ENCODE data around the gene ADM2.

ADM2 gene

GRCh38 chr22:50439314-50439870, 42.0 kb upstream of the ADM2 start:
- TF ChIP-seq ELF4 (IDR thresholded peaks at IDR 0.05) (no peak), CTBP1 (IDR thresholded peaks at IDR 0.05; ENCODE audit: borderline replicate concordance) (no peak), FOXK2 (IDR thresholded peaks at IDR 0.05) (no peak), LEF1 (IDR thresholded peaks at IDR 0.05; ENCODE audit: borderline replicate concordance) (no peak), HDGF (IDR thresholded peaks at IDR 0.05; ENCODE audit: borderline replicate concordance) (no peak), BHLHE40 (IDR thresholded peaks at IDR 0.05; ENCODE audit: borderline replicate concordance) (no peak), SUZ12 (IDR thresholded peaks at IDR 0.05) (no peak)
- POLR2A ChIA-PET = interaction anchor here (2.3 kb wide), 1 partner anchor 68 kb away, joined by 4 read pairs; the partner anchor contains the start of gene LMF2
- no peak for DNase-seq (ENCODE audit: extremely low spot score)
- CTCF ChIA-PET = no interaction called here

- ChIA-PET POLR2A (interaction anchor here (2.3 kb wide), 1 partner anchor 68 kb away, joined by 4 read pairs; the partner anchor contains the start of gene LMF2), CTCF (no interaction called here)
- no peak for DNase-seq (ENCODE audit: extremely low spot score)
- no peak for TF ChIP-seq PKNOX1 (IDR thresholded peaks at IDR 0.05)
These were observed 41.4 kb upstream of the ADM2 start for GRCh38 chr22:50439871-50440331.

GRCh38 chr22:50440544-50441249, 40.6 kb upstream of the ADM2 start:
- ChIA-PET CTCF (no interaction called here), POLR2A (interaction anchor here (2.3 kb wide), 1 partner anchor 67 kb away, joined by 4 read pairs; the partner anchor contains the start of gene LMF2)
- DNase-seq (ENCODE audit: extremely low spot score) = no peak
- no peak for TF ChIP-seq HDGF (IDR thresholded peaks at IDR 0.05; ENCODE audit: borderline replicate concordance)
- no peak for TF ChIP-seq SP1 (IDR thresholded peaks at IDR 0.05)
- TF ChIP-seq SUZ12 (IDR thresholded peaks at IDR 0.05) = no peak
- no peak for TF ChIP-seq ARNT (IDR thresholded peaks at IDR 0.05)
- TF ChIP-seq TARDBP (IDR thresholded peaks at IDR 0.05) = no peak
- TF ChIP-seq LEF1 (IDR thresholded peaks at IDR 0.05; ENCODE audit: borderline replicate concordance) = no peak
- no peak for TF ChIP-seq FOXA1 (IDR thresholded peaks at IDR 0.05)
- TF ChIP-seq BHLHE40 (IDR thresholded peaks at IDR 0.05; ENCODE audit: borderline replicate concordance) = no peak
- TF ChIP-seq CTBP1 (IDR thresholded peaks at IDR 0.05; ENCODE audit: borderline replicate concordance) = no peak
- TF ChIP-seq FOXK2 (IDR thresholded peaks at IDR 0.05) = no peak
- no peak for TF ChIP-seq L3MBTL2 (conservative IDR thresholded peaks at IDR 0.05)
- no peak for TF ChIP-seq ZNF384 (IDR thresholded peaks at IDR 0.05)
- no peak for TF ChIP-seq PKNOX1 (IDR thresholded peaks at IDR 0.05)

GRCh38 chr22:50441428-50441993, 39.8 kb upstream of the ADM2 start:
- POLR2A ChIA-PET = no interaction called here
- no peak for DNase-seq (ENCODE audit: extremely low spot score)
- TF ChIP-seq FOXA1 (IDR thresholded peaks at IDR 0.05) = no peak
- CTCF ChIA-PET = interaction anchor here (1.0 kb wide), 1 partner anchor 57 kb away, joined by 3 read pairs; no protein-coding TSS in a partner anchor

GRCh38 chr22:50443197-50443596, 38.1 kb upstream of the ADM2 start:
- DNase-seq (ENCODE audit: extremely low spot score) = no peak
- ChIA-PET CTCF (no interaction called here), POLR2A (no interaction called here)
- TF ChIP-seq CTBP1 (IDR thresholded peaks at IDR 0.05; ENCODE audit: borderline replicate concordance) = no peak
- TF ChIP-seq ARNT (IDR thresholded peaks at IDR 0.05) = no peak
- no peak for TF ChIP-seq FOXM1 (IDR thresholded peaks at IDR 0.05; ENCODE audit: borderline replicate concordance)
- TF ChIP-seq ZNF384 (IDR thresholded peaks at IDR 0.05) = no peak
- TF ChIP-seq ELF4 (IDR thresholded peaks at IDR 0.05) = no peak
- TF ChIP-seq FOXK2 (IDR thresholded peaks at IDR 0.05) = no peak
- no peak for TF ChIP-seq LEF1 (IDR thresholded peaks at IDR 0.05; ENCODE audit: borderline replicate concordance)
- TF ChIP-seq TARDBP (IDR thresholded peaks at IDR 0.05) = no peak
- no peak for TF ChIP-seq NFRKB (IDR thresholded peaks at IDR 0.05)
- no peak for TF ChIP-seq PKNOX1 (IDR thresholded peaks at IDR 0.05)
- TF ChIP-seq SUZ12 (IDR thresholded peaks at IDR 0.05) = no peak

- CTCF ChIA-PET = no interaction called here
- DNase-seq (ENCODE audit: extremely low spot score) = no peak
- POLR2A ChIA-PET = interaction anchor here (0.9 to 1.8 kb wide), 2 partner anchors 9 to 64 kb away, joined by 3 to 7 read pairs; partner anchors contain the start of genes LMF2 and NCAPH2
- no peak for TF ChIP-seq PKNOX1 (IDR thresholded peaks at IDR 0.05)
- no peak for TF ChIP-seq FOXA1 (IDR thresholded peaks at IDR 0.05)
- TF ChIP-seq L3MBTL2 (conservative IDR thresholded peaks at IDR 0.05) = no peak
- TF ChIP-seq SP1 (IDR thresholded peaks at IDR 0.05) = no peak
- TF ChIP-seq LEF1 (IDR thresholded peaks at IDR 0.05; ENCODE audit: borderline replicate concordance) = no peak
- TF ChIP-seq TARDBP (IDR thresholded peaks at IDR 0.05) = no peak
- TF ChIP-seq HDGF (IDR thresholded peaks at IDR 0.05; ENCODE audit: borderline replicate concordance) = no peak
- TF ChIP-seq ELF4 (IDR thresholded peaks at IDR 0.05) = no peak
- TF ChIP-seq ARNT (IDR thresholded peaks at IDR 0.05) = no peak
- no peak for TF ChIP-seq BHLHE40 (IDR thresholded peaks at IDR 0.05; ENCODE audit: borderline replicate concordance)
- TF ChIP-seq NFRKB (IDR thresholded peaks at IDR 0.05) = no peak
These were observed 37.3 kb upstream of the ADM2 start for GRCh38 chr22:50443801-50444625.

Measured in HEK293T (cell line).